GM21723 (cell line): Measurements from ENCODE around the gene BACE2.
A peak's percentile ranks its signal among the peaks of the same experiment; 100 is the strongest.
"Not testable (repeated sequence)": the region's sequence is repeated elsewhere in the genome, so short reads cannot be mapped to it uniquely, and the experiment has no call there.

Experiments
- ATAC-seq: cut with Tn5 transposase; IDR thresholded peaks from one replicate; pipeline ENCODE4 v1.9.1; 2021; ENCODE audit warnings: mild to moderate bottlenecking, moderate library complexity; ENCODE audit not compliant: unreplicated experiment

The BACE2 gene

DNA sequence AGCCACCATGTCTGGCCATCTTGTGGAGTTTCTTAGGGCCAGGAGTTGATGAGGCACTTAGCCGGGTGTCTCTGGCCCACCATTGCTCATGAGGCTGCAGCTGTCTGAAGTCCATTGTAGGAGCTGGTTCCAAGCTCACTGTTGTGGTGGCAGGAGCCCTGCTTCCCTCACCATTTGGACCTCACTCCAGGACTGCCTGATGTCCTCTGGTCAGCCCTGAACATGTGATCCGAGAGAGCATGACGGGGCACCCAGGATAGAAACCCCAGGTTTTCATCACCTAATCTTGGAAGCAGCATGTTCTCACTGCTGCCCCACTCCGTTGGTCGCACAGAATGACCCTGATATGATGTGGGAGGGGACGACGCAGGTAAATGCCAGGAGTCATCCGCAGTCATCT lies 92.5 kb downstream of the BACE2 start:
- no peak for ATAC-seq

DNA sequence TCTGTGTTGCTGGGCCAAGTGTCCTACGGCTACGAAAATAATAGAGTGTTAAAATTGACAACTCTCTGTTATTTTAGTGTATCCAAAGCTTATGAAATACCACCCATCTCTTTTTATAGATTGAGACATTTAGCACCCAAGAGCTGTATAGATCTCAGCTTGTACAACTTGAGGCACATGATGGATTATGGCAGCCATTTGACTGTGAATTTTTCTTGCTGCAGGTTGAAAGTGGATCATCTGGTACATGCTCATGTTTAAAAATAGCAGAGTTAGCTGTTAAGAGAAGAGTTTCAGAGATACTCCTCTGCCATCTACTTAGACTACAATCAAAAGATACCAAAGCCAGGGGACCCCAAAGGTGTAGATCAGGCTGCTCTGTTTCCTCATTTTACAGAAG lies 99.4 kb downstream of the BACE2 start:
- no peak for ATAC-seq

DNA sequence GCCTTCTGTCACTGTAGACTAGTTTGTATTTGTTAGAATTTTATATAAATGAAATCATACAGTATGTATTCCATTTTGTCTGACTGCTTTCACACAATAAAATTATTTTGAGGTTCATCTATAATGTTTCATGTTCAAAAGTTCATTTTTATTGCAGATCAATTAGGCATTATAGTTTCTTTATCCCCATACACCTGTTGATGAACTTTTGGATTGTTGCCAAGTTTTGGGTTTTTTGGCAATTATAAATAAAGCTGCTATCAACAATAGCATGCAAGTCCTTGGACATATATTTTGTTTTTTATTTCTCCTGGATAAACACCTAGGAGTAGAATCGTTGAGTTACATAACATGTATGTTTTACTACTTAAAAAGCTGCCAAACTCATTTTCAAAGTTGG lies 101.6 kb downstream of the BACE2 start:
- ATAC-seq, result no peak

DNA sequence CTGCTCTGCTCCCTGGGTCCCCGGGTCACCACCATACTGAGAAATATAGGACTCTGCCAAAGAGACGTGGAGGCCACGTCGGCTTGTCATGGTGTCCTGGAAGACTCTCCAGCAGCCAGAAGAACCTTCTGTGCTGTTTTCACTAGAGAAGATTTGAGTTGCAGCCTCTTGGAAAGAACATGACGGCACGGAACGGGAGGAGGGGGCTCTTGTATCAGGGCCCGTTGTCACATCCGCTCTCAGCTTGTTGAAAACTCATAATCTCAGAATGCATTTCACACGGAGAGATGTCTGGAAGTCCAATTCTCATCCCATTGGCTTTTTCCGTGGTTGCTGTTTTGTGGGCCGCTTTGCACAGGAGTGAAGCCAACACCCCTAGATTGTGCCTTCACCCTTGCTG lies 109.2 kb downstream of the BACE2 start:
- ATAC-seq, result no peak

DNA sequence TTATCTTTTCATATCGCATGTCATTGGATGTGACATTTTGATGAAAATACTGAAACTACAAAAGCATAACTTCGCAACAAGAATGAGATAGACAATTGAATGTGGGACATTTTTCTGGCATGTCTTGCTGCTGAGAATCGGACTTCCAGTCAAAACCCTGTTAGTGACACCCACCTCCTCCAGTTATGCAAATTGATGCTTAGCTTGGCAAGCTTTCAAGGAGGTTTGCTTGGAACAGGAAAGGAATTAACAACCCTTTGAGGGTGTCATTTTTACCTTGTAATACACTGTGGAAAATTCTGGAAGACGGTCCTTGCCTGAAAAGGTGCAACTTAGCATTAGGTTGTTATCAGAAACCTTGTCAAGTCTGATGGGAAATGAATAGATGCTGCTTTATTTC lies 109.9 kb downstream of the BACE2 start:
- ATAC-seq, result no peak

DNA sequence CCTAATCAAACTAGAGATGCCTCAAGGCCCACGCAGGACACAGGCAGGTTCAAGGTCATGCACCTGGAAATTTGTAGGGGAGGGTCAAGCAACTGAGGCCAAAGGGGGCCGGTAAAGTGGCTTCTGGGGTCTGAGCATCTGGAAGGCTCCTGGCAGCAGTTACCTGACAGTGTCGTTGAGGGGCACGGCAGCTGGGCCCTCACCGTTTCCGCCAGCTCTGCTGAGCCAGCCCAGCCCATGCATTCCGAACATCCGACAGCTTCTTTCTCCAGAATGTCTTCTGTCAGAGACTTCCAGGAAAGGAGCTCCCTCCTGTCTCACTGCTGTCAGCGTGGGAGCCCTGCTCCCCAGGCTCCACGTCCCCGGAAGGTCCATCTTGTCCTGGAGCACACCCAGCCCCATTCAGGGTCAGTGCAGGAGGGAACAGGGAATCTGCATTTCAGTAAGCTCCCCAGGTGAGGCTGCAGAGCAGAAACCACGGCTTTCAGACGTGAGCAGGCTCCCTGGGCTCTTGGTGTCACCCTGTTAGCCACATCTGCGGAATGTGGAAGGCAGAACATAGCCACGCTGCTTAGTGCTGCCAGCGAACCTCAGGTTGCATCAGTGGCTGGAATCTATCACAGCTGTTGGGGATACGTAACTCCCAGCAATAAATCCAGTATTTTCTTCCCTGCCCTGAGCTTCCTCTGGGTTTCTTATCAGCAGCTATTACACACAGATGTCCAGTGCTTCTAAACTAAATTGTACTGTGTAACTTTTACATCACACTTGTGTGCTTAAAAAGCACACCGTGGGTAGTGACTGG lies 112.4 kb downstream of the BACE2 start:
- no peak for ATAC-seq

DNA sequence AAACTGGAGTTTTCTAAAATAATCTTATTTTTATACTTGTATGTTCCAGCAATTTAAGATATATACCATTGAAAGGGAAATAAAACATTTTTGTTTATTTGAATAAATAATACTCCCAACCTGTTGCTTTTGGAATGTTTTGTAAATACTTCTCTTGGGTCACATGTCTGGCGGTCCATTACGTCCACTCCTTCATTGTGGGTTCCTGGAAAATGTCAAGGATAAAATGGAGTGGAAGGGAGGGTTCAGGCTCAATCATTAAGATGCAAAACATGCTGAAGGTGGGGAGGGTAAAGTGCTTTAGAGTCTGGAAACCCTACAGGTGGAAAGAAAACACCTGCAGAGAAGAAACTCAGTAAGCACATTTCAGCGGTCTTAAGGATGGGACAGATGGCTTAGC lies 114.5 kb downstream of the BACE2 start:
- ATAC-seq, result no peak

DNA sequence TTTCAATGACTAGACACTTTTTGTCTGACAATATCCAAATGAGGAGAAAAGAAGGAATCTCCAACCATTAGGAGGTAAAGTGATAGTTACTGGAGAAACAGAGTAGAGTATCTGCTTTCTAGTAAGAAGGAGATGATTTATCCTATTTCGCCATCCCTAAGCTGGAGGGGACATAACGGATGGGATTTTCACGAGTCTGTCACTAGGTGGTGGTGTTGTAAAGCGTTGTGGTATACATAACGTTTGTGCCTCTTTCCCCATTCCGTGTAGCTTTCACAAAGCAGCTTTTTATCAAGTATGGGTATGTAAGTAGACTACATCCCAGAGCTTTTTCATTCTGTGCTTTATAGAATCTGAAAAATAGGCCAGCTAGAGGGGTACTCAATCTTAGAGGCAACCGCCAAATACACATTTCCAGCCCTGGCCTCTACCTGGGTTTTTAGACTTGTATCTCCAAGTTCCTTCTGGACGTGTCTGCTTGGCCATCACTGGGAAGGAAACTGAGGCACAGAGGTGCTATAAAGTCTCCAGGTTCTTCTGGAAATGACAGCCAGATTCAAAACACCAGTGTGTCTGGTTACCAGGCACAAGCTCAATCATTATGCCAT lies 115.4 kb downstream of the BACE2 start:
- peak; percentile 87 for ATAC-seq

DNA sequence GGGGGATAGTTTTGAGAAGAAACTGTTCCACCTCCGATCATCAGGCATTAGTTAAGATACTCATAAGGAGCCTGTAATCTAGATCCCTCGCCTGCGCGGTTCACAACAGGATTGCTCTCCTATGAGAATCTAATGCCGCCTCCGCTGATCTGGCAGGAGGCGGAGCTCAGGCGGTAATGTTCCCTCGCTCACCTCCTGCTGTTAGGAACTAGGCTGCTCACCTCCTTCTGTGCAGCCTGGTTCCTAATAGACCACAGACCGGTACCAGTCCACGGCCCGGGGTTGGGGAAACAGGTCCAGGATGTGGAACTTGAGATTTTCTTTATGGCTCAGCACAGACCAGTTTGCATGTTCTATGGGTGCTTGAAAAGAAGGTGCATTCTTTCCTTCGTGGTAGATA lies 121.5 kb downstream of the BACE2 start:
- no peak for ATAC-seq

DNA sequence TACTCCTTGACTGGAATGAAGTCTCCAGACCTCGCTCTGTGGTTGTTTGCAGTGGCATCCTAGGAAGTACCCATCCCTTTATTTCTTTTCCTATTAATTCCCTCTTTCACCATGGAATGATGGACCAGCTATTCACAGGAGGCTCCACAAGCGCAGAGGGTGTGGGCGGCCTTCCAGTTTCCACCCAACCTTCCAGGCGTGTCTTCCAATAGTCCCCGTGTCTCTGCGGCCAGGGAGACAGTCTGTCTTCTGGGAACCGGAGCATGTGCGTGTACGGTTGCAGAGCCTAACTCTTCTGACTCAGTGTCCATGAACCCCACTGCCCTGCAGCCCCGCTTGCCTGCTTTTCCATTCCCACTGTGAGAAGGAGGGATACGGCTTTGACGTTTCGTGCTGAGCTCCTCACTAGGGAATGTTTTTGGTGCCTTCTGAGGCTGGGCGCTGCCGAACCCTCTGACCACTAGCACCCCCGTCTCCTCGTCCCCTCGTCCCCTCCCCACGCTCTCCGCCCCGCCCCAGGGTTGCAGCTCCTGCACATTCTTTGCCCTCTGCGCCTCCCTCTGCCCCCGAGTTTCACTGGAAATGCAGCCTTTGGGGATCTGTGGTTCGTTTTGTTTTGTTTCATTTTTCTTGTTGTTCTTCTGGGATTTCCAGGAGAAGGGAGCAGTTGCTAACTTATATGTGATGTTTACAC lies 122.3 kb downstream of the BACE2 start:
- no peak for ATAC-seq

DNA sequence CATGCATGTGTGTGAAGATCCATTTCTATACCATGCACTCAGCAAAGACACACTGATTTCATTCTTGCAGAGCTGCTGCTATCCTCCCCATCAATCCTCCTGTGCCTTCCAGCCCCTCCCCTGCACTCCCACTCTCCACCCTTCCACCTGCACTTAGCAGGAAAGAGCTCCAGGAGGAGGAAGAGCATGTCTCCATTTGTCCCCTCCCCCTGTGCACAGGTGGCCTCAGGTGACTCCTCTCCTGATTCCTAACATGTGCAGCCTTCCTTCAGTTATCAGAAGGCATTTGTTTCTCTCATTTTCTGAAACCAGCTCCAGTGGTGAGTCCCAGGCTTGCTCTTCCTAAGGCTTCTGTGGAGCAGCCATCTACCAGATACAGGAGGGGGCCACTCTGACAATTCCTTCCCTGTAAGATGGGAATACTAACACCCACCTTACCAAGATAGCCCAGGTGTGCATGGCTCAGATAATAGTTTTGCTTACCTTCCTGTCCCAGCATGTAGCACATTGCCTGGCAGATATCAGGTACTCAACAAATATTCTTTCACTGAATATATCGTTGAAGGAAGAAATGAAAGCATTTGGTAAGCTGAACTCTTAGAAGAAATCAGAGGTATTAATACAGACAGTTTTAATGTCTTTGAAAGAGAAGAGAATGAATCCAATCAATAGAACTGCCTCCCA lies 126.7 kb downstream of the BACE2 start:
- no peak for ATAC-seq

DNA sequence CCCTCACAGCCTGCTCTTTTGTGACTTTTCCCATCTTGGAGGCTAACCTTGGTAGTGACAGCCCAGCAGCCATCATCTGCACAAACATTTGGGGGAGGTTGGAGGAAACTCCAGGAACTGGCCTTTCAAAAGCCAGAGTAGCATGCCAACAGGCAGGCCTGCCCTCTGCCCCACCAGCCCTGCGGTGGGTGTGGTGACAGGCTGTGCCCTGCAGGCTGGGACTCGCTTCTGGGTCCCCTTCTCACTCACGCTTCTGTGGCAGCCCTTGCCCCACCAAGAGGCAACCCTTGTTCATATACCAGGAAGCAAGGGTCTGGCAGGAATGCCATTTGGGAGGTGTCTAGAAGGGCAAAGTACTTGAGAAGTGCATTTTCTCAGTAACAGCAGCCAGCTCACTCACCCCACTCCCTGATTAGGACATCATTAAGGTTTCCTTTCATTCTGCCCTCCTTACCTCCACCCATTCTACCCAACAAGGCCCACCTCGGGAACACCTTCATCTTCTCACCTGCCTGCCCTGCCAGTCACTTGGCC lies 127.8 kb downstream of the BACE2 start:
- no peak for ATAC-seq

DNA sequence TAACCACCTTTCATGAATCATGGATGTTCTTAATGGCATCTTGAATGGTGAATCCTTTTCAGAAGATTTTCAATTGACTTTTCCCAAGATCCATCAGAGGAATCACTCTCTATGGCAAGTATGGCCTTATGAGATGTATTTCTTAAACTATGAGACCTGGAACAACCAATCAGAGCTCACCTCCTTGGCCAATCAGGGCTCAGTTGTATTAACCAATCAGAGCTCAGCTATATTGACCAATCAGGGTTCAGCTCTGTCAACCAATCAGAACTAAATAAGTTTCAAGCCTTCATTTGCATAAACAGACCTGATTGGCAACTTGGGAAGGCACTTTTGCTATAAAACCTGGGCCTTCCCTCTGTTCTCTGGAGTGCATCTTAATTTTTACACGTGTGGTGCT lies 135.0 kb downstream of the BACE2 start:
- no peak for ATAC-seq

DNA sequence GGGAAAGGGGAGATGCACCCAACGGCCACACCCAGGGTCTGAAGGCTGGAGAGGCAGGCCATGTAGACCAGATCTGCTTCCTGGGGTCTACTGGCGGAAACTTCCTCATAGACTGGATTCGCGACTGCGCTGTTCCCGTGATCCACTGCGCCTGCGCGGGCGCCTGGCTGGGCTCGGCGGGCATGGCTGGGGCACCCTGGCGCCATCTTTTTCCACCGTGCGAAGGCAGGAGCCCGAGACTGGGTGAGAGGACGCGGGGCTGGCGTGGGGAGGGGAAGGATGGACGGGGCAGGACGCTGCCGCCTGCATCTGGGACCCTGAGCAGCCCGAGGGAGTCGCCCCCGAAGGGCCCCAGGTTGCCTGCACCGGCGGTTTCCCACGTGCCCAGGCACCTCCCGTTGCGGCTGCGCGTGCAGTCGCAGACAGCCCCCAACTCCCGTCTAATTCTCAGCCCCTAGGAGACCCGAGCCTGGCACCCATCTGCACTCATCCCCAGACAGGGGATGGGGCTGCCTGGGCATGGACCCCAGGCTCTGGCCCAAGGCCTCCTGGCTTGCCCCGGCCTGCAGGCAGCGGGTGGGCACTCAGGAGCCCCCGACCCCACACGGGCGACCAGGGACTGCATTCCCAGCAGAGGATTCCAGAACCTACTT lies 136.2 kb downstream of the BACE2 start:
- ATAC-seq, result no peak

DNA sequence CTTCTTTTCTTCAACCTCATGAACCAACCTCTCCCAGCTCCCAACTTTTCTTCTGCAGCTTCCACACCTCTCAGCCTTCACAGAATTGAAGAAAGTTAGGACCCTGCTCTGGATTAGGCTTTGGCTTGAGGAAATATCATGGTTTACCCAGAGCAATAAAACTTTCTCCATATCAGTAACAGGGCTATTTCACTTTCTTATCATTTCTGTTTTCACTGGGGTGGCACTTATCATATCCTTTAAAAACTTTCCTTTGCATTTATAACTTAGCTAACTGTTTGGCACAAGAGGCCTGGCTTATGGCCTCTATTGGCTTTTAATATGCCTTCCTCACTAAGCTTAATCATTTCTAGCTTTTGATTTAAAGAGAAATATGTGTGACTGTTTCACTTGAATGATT lies 139.3 kb downstream of the BACE2 start:
- ATAC-seq, result no peak

DNA sequence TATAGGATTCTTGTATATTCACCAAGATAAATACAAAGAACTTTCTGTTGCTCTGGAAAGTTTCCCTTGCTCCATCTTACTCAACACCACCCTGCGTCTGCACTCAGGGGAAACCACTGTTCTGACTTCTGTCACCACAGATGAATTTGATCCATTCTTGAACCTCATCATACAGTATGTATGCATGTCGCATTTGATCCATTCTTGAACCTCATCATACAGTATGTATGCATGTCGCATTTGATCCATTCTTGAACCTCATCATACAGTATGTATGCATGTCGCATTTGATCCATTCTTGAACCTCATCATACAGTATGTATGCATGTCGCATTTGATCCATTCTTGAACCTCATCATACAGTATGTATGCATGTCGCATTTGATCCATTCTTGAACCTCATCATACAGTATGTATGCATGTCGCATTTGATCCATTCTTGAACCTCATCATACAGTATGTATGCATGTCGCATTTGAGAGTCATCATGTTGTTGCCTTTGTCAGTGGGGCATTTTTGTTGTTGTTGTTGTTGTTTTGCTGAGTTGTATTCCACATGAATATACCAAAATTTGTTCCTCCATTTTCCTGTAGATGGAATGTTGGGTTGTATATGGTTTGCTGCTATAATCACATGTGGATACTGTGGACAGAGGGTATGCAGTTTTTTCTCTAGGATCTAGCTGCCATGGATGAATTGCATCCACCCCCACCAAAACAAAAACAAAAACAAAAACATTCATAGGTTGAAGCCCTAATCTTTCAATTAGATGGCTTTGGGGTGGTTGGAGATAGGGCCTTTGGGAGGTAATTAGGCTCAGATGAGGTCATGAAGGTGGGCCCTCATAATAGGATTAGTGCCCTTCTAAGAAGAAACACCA lies 145.6 kb downstream of the BACE2 start:
- ATAC-seq, result not testable (repeated sequence)

DNA sequence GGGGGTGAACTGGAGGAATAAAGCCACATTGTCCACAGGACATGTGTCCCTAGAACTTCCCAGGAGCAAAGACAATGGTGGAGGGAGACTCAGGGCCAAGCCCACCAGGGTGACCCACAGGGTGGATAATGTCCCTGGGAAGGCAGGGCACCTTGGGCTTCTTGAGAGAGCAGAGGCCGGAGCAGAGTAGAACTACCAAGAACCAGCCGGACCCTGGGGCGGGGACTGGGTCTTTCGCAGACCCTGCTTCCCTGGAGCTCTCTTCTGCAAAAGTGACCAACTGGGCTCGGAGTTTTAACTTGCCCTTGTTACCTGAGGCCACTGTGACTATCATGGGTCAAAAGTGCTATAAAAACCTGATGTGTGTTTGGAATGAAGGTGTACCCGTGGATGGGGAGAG lies 147.8 kb downstream of the BACE2 start:
- ATAC-seq, result no peak

DNA sequence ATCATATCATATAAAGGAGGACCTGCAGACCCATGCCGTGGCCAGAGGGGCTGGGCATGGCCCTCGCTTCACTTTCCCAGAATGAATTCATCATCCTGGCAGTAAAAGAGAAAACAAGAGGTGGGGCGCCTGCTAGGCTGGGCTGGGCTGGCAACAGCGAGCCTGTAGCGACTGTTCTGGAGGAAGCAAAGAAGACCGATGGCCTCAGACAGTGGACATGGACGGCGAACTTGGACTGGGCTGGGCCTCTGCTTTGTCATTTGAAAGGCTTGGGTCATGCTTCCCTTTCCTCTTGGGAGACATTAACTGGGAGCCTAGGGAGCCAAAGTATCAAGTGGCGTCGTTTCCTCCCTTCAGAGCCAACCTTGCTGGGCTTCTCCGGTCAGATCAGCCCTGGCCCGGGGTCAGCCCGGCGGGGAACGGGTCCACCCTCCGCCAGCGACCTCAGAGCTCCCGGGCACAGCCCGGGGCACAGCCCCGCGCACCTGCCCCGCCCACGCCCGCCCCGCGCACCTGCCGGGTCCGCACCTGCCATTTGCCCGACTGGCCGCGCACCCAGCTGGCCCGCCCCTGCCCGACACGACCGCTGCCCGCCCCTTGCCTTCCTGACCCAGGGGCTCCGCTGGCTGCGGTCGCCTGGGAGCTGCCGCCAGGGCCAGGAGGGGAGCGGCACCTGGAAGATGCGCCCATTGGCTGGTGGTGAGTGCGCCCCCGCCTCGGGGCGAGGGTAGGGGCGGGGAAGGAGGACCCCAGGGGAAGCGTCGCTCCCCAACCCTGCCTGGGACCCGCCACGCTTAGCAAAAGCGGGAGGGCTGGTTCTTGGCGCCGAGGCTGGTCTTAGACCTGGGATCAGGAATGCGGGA lies 148.5 kb downstream of the BACE2 start, which contains the start of gene FAM3B:
TSS of gene FAM3B (plus strand) at position 602 of the 863 bp plus-strand sequence. CDS start at position 681, 79 bp downstream.
- ATAC-seq, result no peak

DNA sequence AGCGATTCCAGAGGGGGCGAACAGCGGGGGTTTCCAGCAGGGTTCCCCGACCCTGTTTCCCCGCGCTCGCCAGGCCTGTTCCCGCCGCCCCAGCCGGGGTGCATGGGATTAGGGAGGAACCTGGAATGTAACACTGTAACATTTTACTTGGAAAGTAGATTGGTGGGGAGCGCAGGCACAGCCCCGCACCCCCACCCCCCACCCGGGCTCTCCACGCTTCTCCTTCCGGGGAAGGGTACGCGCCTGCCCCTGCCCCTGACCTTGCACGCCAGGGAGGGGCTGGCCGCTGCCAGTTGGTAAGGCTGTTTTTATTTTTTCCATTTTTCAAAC lies 149.1 kb downstream of the BACE2 start:
- ATAC-seq, result no peak
